Femur (tissue), 1 donor: ENCODE results near the gene ZMYND12.

Experiments used
- DNase-seq: peaks from one replicate; pipeline ENCODE4 v3.0.0-alpha.2; 2017

The ZMYND12 gene

DNA sequence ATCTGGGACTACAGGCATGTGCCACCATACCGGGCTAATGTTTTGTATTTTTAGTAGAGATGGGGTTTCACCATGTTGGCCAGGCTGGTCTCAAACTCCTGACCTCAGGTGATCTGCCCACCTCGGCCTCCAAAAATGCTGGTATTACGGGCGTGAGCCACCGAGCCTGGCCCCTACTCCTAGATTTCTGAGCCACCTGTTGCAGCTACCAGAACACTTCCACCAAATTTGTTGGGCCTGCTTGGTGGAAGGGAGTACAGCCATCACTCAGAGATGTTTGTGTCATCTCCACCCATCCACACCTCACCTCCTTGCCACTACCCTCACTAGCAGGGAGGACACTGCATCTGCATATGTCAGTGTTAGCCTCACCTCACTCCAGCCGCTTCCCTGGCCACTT is 69.8 kb downstream of the ZMYND12 start:
- no peak for DNase-seq

DNA sequence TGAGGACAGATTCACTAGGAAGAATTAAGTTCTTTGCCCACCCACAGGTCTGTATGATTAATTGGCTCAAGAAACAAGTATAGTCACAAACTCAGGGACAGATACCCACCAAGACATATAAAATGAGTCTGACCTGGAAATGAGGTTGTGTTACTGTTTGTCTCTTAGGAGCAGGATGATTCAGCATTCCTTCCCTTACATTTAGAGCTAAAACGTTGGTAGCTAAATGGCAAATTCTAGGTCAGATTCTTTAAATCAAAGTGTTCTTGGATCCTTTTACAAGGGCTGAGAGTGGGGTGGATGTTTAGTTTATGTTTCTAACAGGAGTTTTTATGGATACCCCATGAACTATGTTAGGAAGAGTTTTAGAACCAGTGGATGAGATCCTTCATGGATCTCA is 70.5 kb downstream of the ZMYND12 start:
- no peak for DNase-seq

DNA sequence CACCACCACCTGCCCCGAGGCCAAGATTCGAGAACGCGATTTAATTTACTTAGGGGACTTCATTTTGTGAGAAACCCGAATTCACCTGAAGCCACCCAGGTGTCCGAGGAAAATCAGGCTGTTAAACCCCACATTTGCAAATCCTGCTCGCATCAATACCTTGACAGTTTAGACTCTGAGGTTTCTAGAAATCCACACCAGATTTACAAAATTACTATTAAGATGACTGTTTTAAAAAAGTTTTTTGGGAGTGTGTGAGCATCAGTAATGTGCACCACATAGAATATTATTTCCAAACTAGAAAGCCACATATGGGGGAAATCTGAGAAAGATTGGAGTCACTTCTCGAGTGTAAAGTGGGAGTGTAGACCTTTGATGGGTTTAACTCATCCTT is 74.5 kb downstream of the ZMYND12 start:
- DNase-seq, result no peak

DNA sequence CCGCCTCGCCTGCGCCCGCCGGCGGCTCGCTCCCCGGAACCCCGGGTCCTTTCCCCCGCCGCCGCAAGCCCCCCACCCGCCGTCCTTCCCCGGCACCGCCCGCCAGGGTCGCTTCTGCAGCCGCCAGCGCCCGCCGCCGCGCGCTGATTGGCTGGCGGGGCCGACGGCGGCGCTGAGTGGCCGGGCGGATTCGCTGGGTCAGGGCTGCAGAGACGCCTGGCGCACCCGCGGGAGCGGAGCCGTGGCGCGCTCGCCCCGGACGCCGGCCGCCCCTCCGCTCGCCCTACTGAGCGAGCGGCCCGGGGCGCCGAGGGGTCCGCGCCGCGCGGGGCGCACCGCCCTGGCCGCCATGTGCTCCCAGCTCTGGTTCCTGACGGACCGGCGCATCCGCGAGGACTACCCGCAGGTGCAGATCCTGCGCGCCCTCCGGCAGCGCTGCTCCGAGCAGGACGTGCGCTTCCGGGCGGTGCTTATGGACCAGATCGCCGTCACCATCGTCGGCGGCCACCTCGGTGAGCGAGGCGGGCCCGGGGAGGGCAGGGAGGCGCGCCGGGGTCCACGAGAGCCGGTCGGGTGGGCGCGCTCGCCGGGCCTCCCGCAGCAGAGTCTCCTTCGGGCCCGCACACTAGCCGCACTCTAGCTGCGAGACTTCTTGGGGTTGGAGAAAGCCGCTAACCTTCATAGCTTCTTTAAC is 75.1 kb downstream of the ZMYND12 start, which contains the start of gene RIMKLA:
Gene RIMKLA, plus strand, starts transcription at position 207 of the 694 bp plus-strand sequence. Its CDS starts 143 bp downstream, at position 350.
- DNase-seq, result peak; percentile 60
